Loucy (cell line): Measurements from ENCODE around the gene C14orf180.

Source experiments
- H2AFZ ChIP-seq: fragments of 200-600 bp; sonication (generic); 2 replicates; pipeline ENCODE4 v1.6.0; 2016; ENCODE audit warnings: antibody characterized with exemption, mild to moderate bottlenecking, low read length, moderate library complexity
- H3F3A ChIP-seq: fragments of 200-600 bp; 2 replicates; pipeline ENCODE4 v1.6.0; 2016; ENCODE audit warnings: antibody characterized with exemption, low read depth, mild to moderate bottlenecking
- H3K27me3 ChIP-seq: fragments of 200-600 bp; sonication (generic); 2 replicates; pipeline ENCODE4 v1.6.1; 2014; ENCODE audit warnings: low read length, mild to moderate bottlenecking; ENCODE audit not compliant: insufficient read depth, poor library complexity, severe bottlenecking
- H3K36me3 ChIP-seq: fragments of 200-600 bp; sonication (generic); 2 replicates; pipeline ENCODE4 v1.6.1; 2016; ENCODE audit warnings: low read length; ENCODE audit not compliant: insufficient read depth
- H3K4me1 ChIP-seq: fragments of 200-600 bp; sonication (generic); 2 replicates; pipeline ENCODE4 v1.5.1; 2014; ENCODE audit warnings: low read length, mild to moderate bottlenecking; ENCODE audit not compliant: insufficient read depth, poor library complexity, severe bottlenecking
- H3K4me2 ChIP-seq: fragments of 200-600 bp; sonication (generic); 2 replicates; pipeline ENCODE4 v1.6.0; 2014; ENCODE audit warnings: antibody characterized with exemption, low read length, low read depth, mild to moderate bottlenecking; ENCODE audit not compliant: poor library complexity, severe bottlenecking
- H3K4me3 ChIP-seq: fragments of 200-600 bp; sonication (generic); 2 replicates; pipeline ENCODE4 v1.5.1; 2014; ENCODE audit warnings: low read length, mild to moderate bottlenecking, mixed read lengths; ENCODE audit not compliant: poor library complexity, severe bottlenecking
- H3K79me2 ChIP-seq: fragments of 200-600 bp; sonication (generic); 2 replicates; pipeline ENCODE4 v1.6.1; 2014; ENCODE audit warnings: low read length; ENCODE audit not compliant: insufficient read depth
- H3K9ac ChIP-seq: fragments of 200-600 bp; sonication (generic); 2 replicates; pipeline ENCODE4 v1.6.0; 2014; ENCODE audit warnings: mild to moderate bottlenecking, low read depth, low read length, moderate library complexity; ENCODE audit not compliant: poor library complexity, severe bottlenecking
- H3K9me2 ChIP-seq: fragments of 200-600 bp; sonication (generic); replicated peaks from 2 replicates; pipeline ENCODE4 v1.6.1; 2016; ENCODE audit warnings: low read depth, low read length, mixed read lengths
- H3K9me3 ChIP-seq: fragments of 200-600 bp; sonication (generic); 2 replicates; pipeline ENCODE4 v1.6.1; 2014; ENCODE audit warnings: mild to moderate bottlenecking, antibody characterized with exemption, low read length, low read depth; ENCODE audit not compliant: insufficient read depth
- H4K20me1 ChIP-seq: fragments of 200-600 bp; sonication (generic); 2 replicates; pipeline ENCODE4 v1.6.0; 2014; ENCODE audit warnings: antibody characterized with exemption, low read length, mild to moderate bottlenecking; ENCODE audit not compliant: insufficient read depth, poor library complexity, severe bottlenecking
- EZH2phosphoT487 ChIP-seq: fragments of 200-600 bp; IDR thresholded peaks from 2 replicates; pipeline ENCODE4 v1.6.1; 2018; ENCODE audit warnings: antibody characterized with exemption, mild to moderate bottlenecking, moderate library complexity, borderline replicate concordance
- TF ChIP-seq, protein P1 (sequence below): fragments of 200-600 bp; sonication (generic); conservative IDR thresholded peaks from 2 replicates; pipeline ENCODE4 v1.5.1; 2014; ENCODE audit warnings: mild to moderate bottlenecking, antibody characterized with exemption, low read length

Gene C14orf180

DNA sequence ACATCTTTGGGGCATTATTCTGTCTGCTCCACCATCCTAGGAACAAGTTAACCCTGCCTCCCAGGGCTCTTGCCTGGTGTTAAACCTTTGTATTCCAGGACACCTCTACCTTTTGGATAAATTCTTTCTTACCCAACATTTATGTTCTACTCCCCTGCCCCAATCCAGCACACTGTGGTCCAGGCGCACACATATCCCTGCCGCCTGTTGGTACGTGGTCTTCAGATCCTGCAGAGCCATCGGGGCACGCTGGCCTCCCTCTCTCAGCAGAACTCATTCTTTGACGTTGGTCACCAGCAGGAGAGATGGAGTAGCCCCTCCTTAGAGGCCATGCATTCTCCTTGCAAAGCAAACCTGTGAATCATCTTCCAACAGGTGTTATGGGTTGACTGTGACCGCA, 30.1 kb downstream of the C14orf180 start:
- Histone ChIP-seq H3K4me2 (no peak overlapping the region), H3F3A (no peaks in the 10 kb centered on the region), H3K9me2 (no peaks in the 10 kb centered on the region), H3K79me2 (no peaks in the 10 kb centered on the region), H3K36me3 (no peaks in the 10 kb centered on the region), H3K4me1 (no peaks in the 10 kb centered on the region), H3K27me3 (no peaks in the 10 kb centered on the region), H3K9me3 (no peaks in the 10 kb centered on the region), H3K4me3 (no peak overlapping the region), H2AFZ (no peak overlapping the region), H3K9ac (no peak overlapping the region), H4K20me1 (no peaks in the 10 kb centered on the region)
- TF ChIP-seq, protein P1, sequence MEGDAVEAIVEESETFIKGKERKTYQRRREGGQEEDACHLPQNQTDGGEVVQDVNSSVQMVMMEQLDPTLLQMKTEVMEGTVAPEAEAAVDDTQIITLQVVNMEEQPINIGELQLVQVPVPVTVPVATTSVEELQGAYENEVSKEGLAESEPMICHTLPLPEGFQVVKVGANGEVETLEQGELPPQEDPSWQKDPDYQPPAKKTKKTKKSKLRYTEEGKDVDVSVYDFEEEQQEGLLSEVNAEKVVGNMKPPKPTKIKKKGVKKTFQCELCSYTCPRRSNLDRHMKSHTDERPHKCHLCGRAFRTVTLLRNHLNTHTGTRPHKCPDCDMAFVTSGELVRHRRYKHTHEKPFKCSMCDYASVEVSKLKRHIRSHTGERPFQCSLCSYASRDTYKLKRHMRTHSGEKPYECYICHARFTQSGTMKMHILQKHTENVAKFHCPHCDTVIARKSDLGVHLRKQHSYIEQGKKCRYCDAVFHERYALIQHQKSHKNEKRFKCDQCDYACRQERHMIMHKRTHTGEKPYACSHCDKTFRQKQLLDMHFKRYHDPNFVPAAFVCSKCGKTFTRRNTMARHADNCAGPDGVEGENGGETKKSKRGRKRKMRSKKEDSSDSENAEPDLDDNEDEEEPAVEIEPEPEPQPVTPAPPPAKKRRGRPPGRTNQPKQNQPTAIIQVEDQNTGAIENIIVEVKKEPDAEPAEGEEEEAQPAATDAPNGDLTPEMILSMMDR = no peak
- TF ChIP-seq EZH2phosphoT487 = no peak

- H3K9me2 ChIP-seq = no peaks in the 10 kb centered on the region
- no peak overlapping the region for H3K4me3 ChIP-seq
- no peak overlapping the region for H3K4me2 ChIP-seq
- H3K36me3 ChIP-seq = no peaks in the 10 kb centered on the region
- H2AFZ ChIP-seq = no peak overlapping the region
- no peaks in the 10 kb centered on the region for H3K4me1 ChIP-seq
- H3K79me2 ChIP-seq = no peaks in the 10 kb centered on the region
- no peaks in the 10 kb centered on the region for H3F3A ChIP-seq
- H4K20me1 ChIP-seq = no peaks in the 10 kb centered on the region
- H3K9me3 ChIP-seq = no peaks in the 10 kb centered on the region
- no peaks in the 10 kb centered on the region for H3K27me3 ChIP-seq
- no peak overlapping the region for H3K9ac ChIP-seq
- TF ChIP-seq EZH2phosphoT487 = no peak
- TF ChIP-seq, protein P1 = no peak
Observed at GRCh38 chr14:104610749-104611310, 31.3 kb downstream of the C14orf180 start.

GRCh38 chr14:104611881-104612280, 32.3 kb downstream of the C14orf180 start:
- no peaks in the 10 kb centered on the region for H3K9me2 ChIP-seq
- no peaks in the 10 kb centered on the region for H3K27me3 ChIP-seq
- no peaks in the 10 kb centered on the region for H3K4me1 ChIP-seq
- no peaks in the 10 kb centered on the region for H3K9me3 ChIP-seq
- no peaks in the 10 kb centered on the region for H3K36me3 ChIP-seq
- H3K4me3 ChIP-seq = no peak overlapping the region
- H3F3A ChIP-seq = no peaks in the 10 kb centered on the region
- TF ChIP-seq EZH2phosphoT487 = no peak
- TF ChIP-seq, protein P1 = no peak
- no peaks in the 10 kb centered on the region for H3K79me2 ChIP-seq
- no peak overlapping the region for H3K9ac ChIP-seq
- no peak overlapping the region for H3K4me2 ChIP-seq
- H4K20me1 ChIP-seq = no peaks in the 10 kb centered on the region
- H2AFZ ChIP-seq = no peak overlapping the region
